SH-SY5Y (cell line): ENCODE measurements around the gene ZSCAN21.

Source experiments
- GATA2 ChIP-seq: IDR thresholded peaks from 2 replicates; pipeline ENCODE4 v1.6.1; 2011; ENCODE audit warnings: mild to moderate bottlenecking, low read depth, low read length
- GATA3 ChIP-seq: IDR thresholded peaks from 2 replicates; pipeline ENCODE4 v1.6.1; 2011; ENCODE audit warnings: low read depth, mild to moderate bottlenecking, low read length, moderate library complexity

GRCh38 chr7:100091411-100092181 lies 42.0 kb downstream of the ZSCAN21 start:
- TF ChIP-seq GATA2 (no peak), GATA3 (no peak)
